Neural progenitor cell (in vitro differentiated cells): ENCODE measurements around the gene RBM47.
"Not testable (repeated sequence)": the region's sequence is repeated elsewhere in the genome, so short reads cannot be mapped to it uniquely, and the experiment has no call there.

Experiments
- CTCF ChIP-seq: fragments of 200-600 bp; sonication (generic); IDR thresholded peaks from 2 replicates; pipeline ENCODE4 v1.5.1; 2017; ENCODE audit warnings: antibody characterized with exemption, mild to moderate bottlenecking
- EZH2phosphoT487 ChIP-seq: fragments of 200-600 bp; sonication (generic); IDR thresholded peaks from 2 replicates; pipeline ENCODE4 v1.6.1; 2017; ENCODE audit warnings: antibody characterized with exemption

GRCh38 chr4:40517081-40517480, 112.6 kb downstream of the RBM47 start:
- not testable (repeated sequence) for TF ChIP-seq CTCF, EZH2phosphoT487
